Endothelial cell of umbilical vein (primary cell): ENCODE measurements around the gene CHST11. TPM values are rescaled to one million over a fixed set of nuclear protein-coding genes. Genes with fewer than 3 reads are reported as not detected.

Experiments
- BruUV-seq: library from RNA; stranded (reverse); fragments of 400-500 nt; replicated peaks from 2 replicates; lab custom pipeline; 2021; lab: Mats Ljungman, UMichigan
- CTCF ChIA-PET: fragments of 300-600, 350-600 bp; sonication (Branson Sonifier 250); formaldehyde crosslinking; loops from one replicate; lab custom pipeline; 2021; ENCODE audit warnings: antibody characterized with exemption, inconsistent platforms; lab: Charles Lee
- POLR2A ChIA-PET: fragments of 300-600, 350-600 bp; sonication (Branson Sonifier 250); formaldehyde crosslinking; loops from one replicate; lab custom pipeline; 2021; ENCODE audit warnings: antibody characterized with exemption, inconsistent platforms; lab: Charles Lee
- DNase-seq: peaks from one replicate; pipeline ENCODE4 v3.0.0-alpha.2; 2011; ENCODE audit warnings: low read depth, low spot score
- FAIRE-seq: peaks from 2 replicates; lab custom pipeline; 2011; peaks lifted over from hg19 to GRCh38; lab: Jason Lieb, UNC
- H2AFZ ChIP-seq: 2 replicates; pipeline ENCODE4 v1.6.0; 2012; ENCODE audit warnings: low read depth, low read length, control low read depth, inconsistent platforms
- H3K27ac ChIP-seq: 2 replicates; pipeline ENCODE4 v1.5.1; 2011; ENCODE audit warnings: low read depth, mild to moderate bottlenecking, control low read depth, low read length, moderate library complexity; ENCODE audit not compliant: insufficient read depth
- H3K27me3 ChIP-seq, 2 experiments: 2 replicates each; pipeline versions ENCODE4 v1.6.0 to v1.6.1; 2011; ENCODE audit warnings: low read length in 2 of 2, mixed read lengths in 1 of 2; ENCODE audit not compliant: control insufficient read depth in 2 of 2, insufficient read depth in 2 of 2
- H3K36me3 ChIP-seq, 2 experiments: 2 replicates in 1 of 2; 3 replicates in 1 of 2; pipeline ENCODE4 v1.5.1; 2011; ENCODE audit warnings: low read length in 2 of 2, mild to moderate bottlenecking in 1 of 2, moderate library complexity in 1 of 2; ENCODE audit not compliant: control insufficient read depth in 2 of 2, insufficient read depth in 2 of 2; ENCODE audit errors: extremely low read depth in 1 of 2
- H3K4me1 ChIP-seq: 3 replicates; pipeline ENCODE4 v1.5.1; 2011; ENCODE audit warnings: mild to moderate bottlenecking, low read length; ENCODE audit not compliant: control insufficient read depth, insufficient read depth; ENCODE audit errors: extremely low read depth
- H3K4me2 ChIP-seq: 2 replicates; pipeline ENCODE4 v1.6.1; 2011; ENCODE audit warnings: low read length, control low read depth, mixed read lengths; ENCODE audit not compliant: insufficient read depth
- H3K4me3 ChIP-seq, 3 experiments: fragments of 200-600 bp in 1 of 3; sonication (generic), shearing (Covaris generic) in 1 of 3; replicated peaks in 1 of 3; 2 replicates each; pipeline ENCODE4 v1.5.1; 2011 to 2016; ENCODE audit warnings: control low read depth in 3 of 3, low read length in 3 of 3, mild to moderate bottlenecking in 2 of 3, inconsistent platforms in 1 of 3, low read depth in 1 of 3, moderate library complexity in 1 of 3; ENCODE audit not compliant: insufficient read depth in 1 of 3
- H3K79me2 ChIP-seq: 2 replicates; pipeline ENCODE4 v1.6.0; 2012; ENCODE audit warnings: low read length, inconsistent platforms; ENCODE audit not compliant: control insufficient read depth, insufficient read depth
- H3K9ac ChIP-seq: replicated peaks from 2 replicates; pipeline ENCODE3; 2011; ENCODE audit warnings: low read length, control low read depth; ENCODE audit not compliant: insufficient read depth; ENCODE audit errors: extremely low read depth
- H3K9me1 ChIP-seq: replicated peaks from 3 replicates; pipeline ENCODE4 v1.6.0; 2011; ENCODE audit warnings: mild to moderate bottlenecking, low read length; ENCODE audit not compliant: control insufficient read depth, insufficient read depth; ENCODE audit errors: extremely low read depth
- H3K9me3 ChIP-seq: replicated peaks from 2 replicates; pipeline ENCODE4 v1.5.1; 2012; ENCODE audit warnings: low read length, inconsistent platforms; ENCODE audit not compliant: control insufficient read depth, insufficient read depth
- H4K20me1 ChIP-seq: replicated peaks from 2 replicates; pipeline ENCODE3; 2011; ENCODE audit warnings: mild to moderate bottlenecking, low read length; ENCODE audit not compliant: control insufficient read depth, insufficient read depth; ENCODE audit errors: extremely low read depth
- CTCF ChIP-seq, 2 donors: IDR thresholded peaks; 1 replicate in 1 of 2; 2 replicates in 1 of 2; pipeline ENCODE4 v1.5.1; 2011; ENCODE audit warnings: low read length in 2 of 2, mild to moderate bottlenecking in 2 of 2, moderate library complexity in 2 of 2, control low read depth in 1 of 2, inconsistent platforms in 1 of 2, low read depth in 1 of 2; ENCODE audit not compliant: insufficient read depth in 1 of 2; ENCODE audit errors: extremely low read depth in 1 of 2
- EZH2 ChIP-seq: IDR thresholded peaks from 2 replicates; pipeline ENCODE4 v1.6.1; 2012; ENCODE audit warnings: borderline replicate concordance, low read depth, mild to moderate bottlenecking, moderate library complexity, low read length, inconsistent platforms; ENCODE audit not compliant: severe bottlenecking
- FOS ChIP-seq: IDR thresholded peaks from 2 replicates; pipeline ENCODE4 v1.6.1; 2011; ENCODE audit warnings: mild to moderate bottlenecking, low read length, moderate library complexity, borderline replicate concordance; ENCODE audit not compliant: insufficient read depth
- GATA2 ChIP-seq: IDR thresholded peaks from 2 replicates; pipeline ENCODE4 v1.7.0; 2011; ENCODE audit warnings: low read depth, mild to moderate bottlenecking, moderate library complexity, mixed read lengths, low read length; ENCODE audit not compliant: insufficient read length, insufficient read depth
- JUN ChIP-seq: IDR thresholded peaks from 2 replicates; pipeline ENCODE4 v1.6.1; 2011; ENCODE audit warnings: borderline replicate concordance, low read depth; ENCODE audit not compliant: insufficient read length, insufficient read depth
- MAX ChIP-seq: IDR thresholded peaks from 2 replicates; pipeline ENCODE4 v1.6.1; 2011; ENCODE audit not compliant: insufficient read depth, insufficient read length
- MYC ChIP-seq: IDR thresholded peaks from one replicate; pipeline ENCODE4 v1.6.1; 2011; ENCODE audit warnings: mild to moderate bottlenecking, low read depth, low read length
- POLR2A ChIP-seq: IDR thresholded peaks from 2 replicates; pipeline ENCODE4 v1.6.1; 2012; ENCODE audit warnings: low read depth, mild to moderate bottlenecking, control low read depth, low read length
- POLR2AphosphoS5 ChIP-seq: IDR thresholded peaks from 2 replicates; pipeline ENCODE4 v1.6.1; 2012; ENCODE audit warnings: low read depth, mild to moderate bottlenecking, control low read depth, low read length, moderate library complexity; ENCODE audit not compliant: insufficient read depth
- dilution Hi-C: fragments of 300-500 bp; cut with MboI; formaldehyde crosslinking; loops from one replicate; pipeline ENCODE4 v1.15.0; 2019; ENCODE audit warnings: low sequenced_read_pairs; ENCODE audit not compliant: extremely low pct_ligation_motif_present
- intact Hi-C: fragments of 100-400 bp; cut with micrococcal nuclease; formaldehyde crosslinking; loops from one replicate; pipeline ENCODE4 v1.10.0; 2022
- polyA plus RNA-seq, 4 experiments: library from polyadenylated mRNA; depleted of rRNA in 3 of 4; stranded (reverse) in 3 of 4; unstranded in 1 of 4; fragments of >200 nt; gene quantifications; 2 replicates each; pipeline versions ENCODE4 v1.2.1 to v1.2.3, GENCODE V29; 2011 to 2012; ENCODE audit warnings: missing spikeins in 1 of 4
- total RNA-seq: library from RNA; stranded (reverse); gene quantifications from 2 replicates; pipeline ENCODE4 v1.2.3, GENCODE V29; 2021

The CHST11 gene
- total and polyA plus RNA-seq, 2 donors (not counting 3 experiments of a cell fraction or from before 2014, with no cell fraction given) = 19.7 to 20.9 TPM

GRCh38 chr12:104721936-104722335 is 265.2 kb downstream of the CHST11 start:
- Histone ChIP-seq H3K27ac (no peak overlapping the region), H3K4me2 (no peak overlapping the region), H3K9me1 (no peaks in the 10 kb centered on the region), H3K9ac (no peak overlapping the region), H3K36me3 (no peaks in the 10 kb centered on the region), H3K4me1 (peaks cover 17% of the 10 kb centered on the region), H4K20me1 (no peaks in the 10 kb centered on the region), H2AFZ (no peak overlapping the region), H3K4me3 (no peak overlapping the region), H3K27me3 (no peaks in the 10 kb centered on the region), H3K9me3 (no peaks in the 10 kb centered on the region), H3K79me2 (no peaks in the 10 kb centered on the region)
- ChIA-PET CTCF (interaction anchor here (1.6 kb wide), 1 partner anchor 13 kb away, joined by 4 read pairs; no protein-coding TSS in a partner anchor), POLR2A (no interaction called here)
- FAIRE-seq (no peak), DNase-seq (no peak)
- dilution Hi-C loops = no loop called here
- no peak for TF ChIP-seq POLR2A
- no peak for TF ChIP-seq CTCF (IDR thresholded peaks at IDR 0.05; ENCODE audit: extremely low read depth in 1 of 2, insufficient read depth in 1 of 2, low read depth in 1 of 2, low read length in 2 of 2)
- TF ChIP-seq EZH2 = no peak
- no peak for TF ChIP-seq MYC
- TF ChIP-seq JUN = no peak
- no peak for TF ChIP-seq FOS
- no peak for TF ChIP-seq GATA2
- no peak for TF ChIP-seq POLR2AphosphoS5
- no peak for TF ChIP-seq MAX
- intact Hi-C loops = loop anchor here (5.0 kb wide), 1 partner anchor 50 kb away; no protein-coding TSS in a partner anchor
- no TSS peak for BruUV-seq
